T-helper 1 cell treated with Interleukin-12 subunit alpha and Interleukin-12 subunit beta and Interleukin-4 antibody, amounts not matched to agents 30 ng/mL and 1 ng/mL, for 36 hours (primary cell): ENCODE measurements around the gene COL4A2. TPM values are rescaled to one million over a fixed set of nuclear protein-coding genes. Genes with fewer than 3 reads are reported as not detected.

Experiments
- intact Hi-C: fragments of 100-400 bp; cut with micrococcal nuclease; formaldehyde crosslinking; loops from one replicate; pipeline ENCODE4 v1.15.1; 2024
- total RNA-seq: library from RNA; stranded (reverse); gene quantifications from 2 replicates; pipeline ENCODE4 v1.2.3, GENCODE V29; 2022

The COL4A2 gene
- total RNA-seq, 1 donor from 2014 or later: 0.37 TPM

GRCh38 chr13:110290153-110290552, 16.9 kb upstream of the COL4A2 start:
- intact Hi-C loops: no loop called here

GRCh38 chr13:110290826-110291225, 16.3 kb upstream of the COL4A2 start:
- intact Hi-C loops: no loop called here

GRCh38 chr13:110291286-110291685, 15.8 kb upstream of the COL4A2 start:
- intact Hi-C loops: no loop called here

- intact Hi-C loops: no loop called here
These were observed 14.0 kb upstream of the COL4A2 start for GRCh38 chr13:110293037-110293436.

GRCh38 chr13:110293649-110294048, 13.4 kb upstream of the COL4A2 start:
- intact Hi-C loops: no loop called here

- intact Hi-C loops: no loop called here
These were observed 12.9 kb upstream of the COL4A2 start for GRCh38 chr13:110294146-110294545.

GRCh38 chr13:110294622-110295021, 12.5 kb upstream of the COL4A2 start:
- intact Hi-C loops: no loop called here

GRCh38 chr13:110297011-110297410, 10.1 kb upstream of the COL4A2 start:
- intact Hi-C loops: no loop called here

GRCh38 chr13:110297766-110298504, 9.1 kb upstream of the COL4A2 start:
- intact Hi-C loops: no loop called here

- intact Hi-C loops: no loop called here
These were observed 8.4 kb upstream of the COL4A2 start for GRCh38 chr13:110298505-110299282.

GRCh38 chr13:110299283-110299840, 7.7 kb upstream of the COL4A2 start:
- intact Hi-C loops: no loop called here

GRCh38 chr13:110300090-110300815, 6.8 kb upstream of the COL4A2 start:
- intact Hi-C loops: no loop called here

GRCh38 chr13:110301083-110301482, 6.0 kb upstream of the COL4A2 start:
- intact Hi-C loops: no loop called here

GRCh38 chr13:110301606-110302553, 5.2 kb upstream of the COL4A2 start:
- intact Hi-C loops: no loop called here

- intact Hi-C loops: no loop called here
These were observed 4.1 kb upstream of the COL4A2 start for GRCh38 chr13:110302997-110303396.

GRCh38 chr13:110303644-110304043, 3.4 kb upstream of the COL4A2 start:
- intact Hi-C loops: no loop called here

- intact Hi-C loops: no loop called here
These were observed 2.8 kb upstream of the COL4A2 start for GRCh38 chr13:110304256-110304655.

- intact Hi-C loops: no loop called here
These were observed 2.1 kb upstream of the COL4A2 start for GRCh38 chr13:110305001-110305400.

GRCh38 chr13:110305544-110305943, 1.5 kb upstream of the COL4A2 start:
- intact Hi-C loops: no loop called here

- intact Hi-C loops: no loop called here
These were observed 1.1 kb upstream of the COL4A2 start for GRCh38 chr13:110305949-110306339.
